Stomach (tissue), 9 donors: ENCODE results near the gene SUPT4H1. TPM values are rescaled to one million over a fixed set of nuclear protein-coding genes. Genes with fewer than 3 reads are reported as not detected.

Experiments
- DNase-seq, 2 donors: peaks; one replicate each; pipeline versions ENCODE4 v3.0.0 to v3.0.0-alpha.2; 2013 to 2019
- H3K27ac ChIP-seq, 5 donors: fragments of 200-600 bp in 4 of 5; sonication (generic) in 4 of 5; one replicate each; pipeline ENCODE4 v1.5.1; 2013 to 2019; ENCODE audit warnings: mild to moderate bottlenecking in 1 of 5, moderate library complexity in 1 of 5
- H3K27me3 ChIP-seq, 3 donors: fragments of 200-600 bp; sonication (generic); one replicate each; pipeline ENCODE4 v1.5.1; 2017 to 2019; ENCODE audit warnings: mixed run types in 1 of 3
- H3K36me3 ChIP-seq, 4 donors: fragments of 200-600 bp; sonication (generic); 1 replicate in 3 of 4; 2 replicates in 1 of 4; pipeline ENCODE4 v1.5.1; 2016 to 2019
- H3K4me1 ChIP-seq, 4 donors: fragments of 200-600 bp; sonication (generic); one replicate each; pipeline ENCODE4 v1.5.1; 2016 to 2019
- H3K4me3 ChIP-seq, 4 donors: fragments of 200-600 bp; sonication (generic) in 3 of 4; one replicate each; pipeline ENCODE4 v1.5.1; 2016 to 2019; ENCODE audit warnings: mild to moderate bottlenecking in 1 of 4
- H3K9me3 ChIP-seq, 4 donors: fragments of 200-600 bp; sonication (generic); one replicate each; pipeline ENCODE4 v1.5.1; 2016 to 2019
- CTCF ChIP-seq, 7 experiments: fragments of 450-650 bp in 4 of 7; fragments of 200-600 bp in 3 of 7; sonication (generic) in 3 of 7; IDR thresholded peaks; one replicate each; pipeline ENCODE4 v1.5.1; 2016 to 2019; ENCODE audit warnings: antibody characterized with exemption in 7 of 7, control low read depth in 2 of 7, mild to moderate bottlenecking in 1 of 7
- EP300 ChIP-seq: sonication (generic); formaldehyde crosslinking; IDR thresholded peaks from one replicate; pipeline ENCODE4 v1.6.1; 2017; ENCODE audit warnings: antibody characterized with exemption
- POLR2A ChIP-seq, 4 donors: fragments of 450-650 bp; IDR thresholded peaks; one replicate each; pipeline ENCODE4 v1.6.1; 2016; ENCODE audit warnings: antibody characterized with exemption in 4 of 4, control low read depth in 2 of 4, mild to moderate bottlenecking in 1 of 4, moderate library complexity in 1 of 4
- POLR2AphosphoS5 ChIP-seq, 3 donors: sonication (generic); formaldehyde crosslinking; IDR thresholded peaks; one replicate each; pipeline ENCODE4 v1.6.1; 2016; ENCODE audit warnings: antibody characterized with exemption in 3 of 3
- WGBS, 5 donors: extraction: QIAGEN DNeasy Blood & Tissue Kit in 3 of 5; methylation state at CpG; one replicate each; pipeline versions ENCODE4 v1.1.5 to v1.1.7; 2013 to 2018; 5-methylcytosine and 5-hydroxymethylcytosine counted together
- intact Hi-C: fragments of 100-400 bp; cut with DNase I; formaldehyde crosslinking; loops from one replicate; pipeline ENCODE4 v1.15.1; 2023; ENCODE audit warnings: low total_unique reads
- polyA plus RNA-seq, 3 donors: library from polyadenylated mRNA; stranded (reverse); fragments of 200-250 nt; gene quantifications; one replicate each; pipeline ENCODE4 v1.2.3, GENCODE V29; 2013
- total RNA-seq, 5 donors: library from RNA; depleted of rRNA; stranded (reverse); fragments of >200 nt; gene quantifications; one replicate each; pipeline versions ENCODE4 v1.1.0 to v1.2.3, GENCODE V29; 2014 to 2016
- donor health status: healthy with polysubstance abuse.
- donor health status: Bipolar disorder and iron deficiency.
- donor health status: healthy.

The SUPT4H1 gene
- total and polyA plus RNA-seq, 8 donors = 6.7 to 80.9 (median 43.1) TPM

GRCh38 chr17:58321571-58322525 lies 30.2 kb downstream of the SUPT4H1 start:
- intact Hi-C loops = no loop called here
- TF ChIP-seq EP300 = no peak
- TF ChIP-seq POLR2A (IDR thresholded peaks at IDR 0.05) = no peak
- TF ChIP-seq CTCF (IDR thresholded peaks at IDR 0.05) = no peak
- TF ChIP-seq POLR2AphosphoS5 (IDR thresholded peaks at IDR 0.05) = no peak
- Histone ChIP-seq H3K9me3 (no peaks in the 10 kb centered on the region), H3K36me3 (peaks cover 5 to 43% (median 12%) of the 10 kb centered on the region in 4 donors), H3K4me1 (peaks cover 13 to 30% (median 24%) of the 10 kb centered on the region in 4 donors), H3K27me3 (peaks cover 0 to 9% (median 0%) of the 10 kb centered on the region in 3 donors), H3K27ac (no peak overlapping the region), H3K4me3 (no peak overlapping the region)
- WGBS, 5 donors = 92 to 96% (median 93%) methylated on average over 18 of the region's 18 CpGs
- DNase-seq = no peak

- H3K36me3 ChIP-seq = peaks cover 5 to 52% (median 12%) of the 10 kb centered on the region in 4 donors
- intact Hi-C loops = no loop called here
- DNase-seq = no peak
Observed at GRCh38 chr17:58320570-58321323, 31.3 kb downstream of the SUPT4H1 start.

GRCh38 chr17:58320163-58320558 lies 31.8 kb downstream of the SUPT4H1 start:
- no peak for DNase-seq
- Histone ChIP-seq H3K9me3 (no peaks in the 10 kb centered on the region), H3K36me3 (peaks cover 5 to 58% (median 12%) of the 10 kb centered on the region in 4 donors), H3K27me3 (peaks cover 0 to 9% (median 0%) of the 10 kb centered on the region in 3 donors), H3K4me3 (no peak overlapping the region), H3K4me1 (peaks cover 11 to 26% (median 17%) of the 10 kb centered on the region in 4 donors), H3K27ac (no peak overlapping the region)
- no peak for TF ChIP-seq EP300
- TF ChIP-seq POLR2A (IDR thresholded peaks at IDR 0.05) = no peak
- TF ChIP-seq CTCF (IDR thresholded peaks at IDR 0.05) = no peak
- TF ChIP-seq POLR2AphosphoS5 (IDR thresholded peaks at IDR 0.05) = no peak
- intact Hi-C loops = no loop called here
- WGBS, 5 donors = 91 to 98% (median 97%) methylated on average over 7 of the region's 7 CpGs

More at GRCh38 chr17:58320570-58321323, 31.3 kb downstream of the SUPT4H1 start:
- H3K4me1 ChIP-seq = peaks cover 13 to 30% (median 22%) of the 10 kb centered on the region in 4 donors
- TF ChIP-seq POLR2AphosphoS5 (IDR thresholded peaks at IDR 0.05) = no peak
- TF ChIP-seq POLR2A (IDR thresholded peaks at IDR 0.05) = no peak
- no peak for TF ChIP-seq EP300
- no peak overlapping the region for H3K4me3 ChIP-seq
- peaks cover 0 to 9% (median 0%) of the 10 kb centered on the region in 3 donors for H3K27me3 ChIP-seq
- no peaks in the 10 kb centered on the region for H3K9me3 ChIP-seq
- no peak overlapping the region for H3K27ac ChIP-seq
- 89 to 93% (median 93%) methylated on average over 8 to 9 of the region's 9 CpGs for WGBS, 5 donors

- Histone ChIP-seq H3K4me1 (peaks cover 5 to 19% (median 11%) of the 10 kb centered on the region in 4 donors), H3K9me3 (no peaks in the 10 kb centered on the region), H3K27me3 (peaks cover 0 to 6% (median 0%) of the 10 kb centered on the region in 3 donors), H3K36me3 (peaks cover 5 to 60% (median 14%) of the 10 kb centered on the region in 4 donors), H3K27ac (no peak overlapping the region), H3K4me3 (no peak overlapping the region)
- 84 to 90% (median 88%) methylated on average over 12 to 25 of the region's 25 CpGs for WGBS, 5 donors
- DNase-seq = no peak
- TF ChIP-seq CTCF (IDR thresholded peaks at IDR 0.05) (no peak), POLR2AphosphoS5 (IDR thresholded peaks at IDR 0.05) (no peak), EP300 (no peak), POLR2A (IDR thresholded peaks at IDR 0.05) (no peak)
- intact Hi-C loops = loop anchor here (10.0 kb wide), 1 partner anchor 125 kb away; no protein-coding TSS in a partner anchor
Observed at GRCh38 chr17:58319173-58320162, 32.5 kb downstream of the SUPT4H1 start.
